HG03060 (cell line): ENCODE measurements around the gene C13orf46.

Experiments used
- ATAC-seq: cut with Tn5 transposase; IDR thresholded peaks from one replicate; pipeline ENCODE4 v1.9.1; 2021; ENCODE audit warnings: low read depth, moderate number of reproducible peaks; ENCODE audit not compliant: unreplicated experiment

C13orf46 gene

GRCh38 chr13:113958373-113958772 lies 15.5 kb downstream of the C13orf46 start:
- ATAC-seq, result no peak

- ATAC-seq, result no peak
Measured at GRCh38 chr13:113956571-113956970, 17.3 kb downstream of the C13orf46 start.

- no peak for ATAC-seq
Measured at GRCh38 chr13:113955691-113956090, 18.2 kb downstream of the C13orf46 start.

GRCh38 chr13:113955235-113955634 lies 18.6 kb downstream of the C13orf46 start:
- ATAC-seq, result no peak

GRCh38 chr13:113954046-113954835 lies 19.6 kb downstream of the C13orf46 start:
- ATAC-seq, result no peak

- ATAC-seq, result no peak
Measured at GRCh38 chr13:113953561-113953960, 20.3 kb downstream of the C13orf46 start.

- ATAC-seq, result no peak
Measured at GRCh38 chr13:113952983-113953520, 20.8 kb downstream of the C13orf46 start.

GRCh38 chr13:113952151-113952982 lies 21.5 kb downstream of the C13orf46 start:
- ATAC-seq, result no peak

GRCh38 chr13:113951246-113951999 lies 22.5 kb downstream of the C13orf46 start:
- ATAC-seq, result no peak

- ATAC-seq, result no peak
Measured at GRCh38 chr13:113950451-113951245, 23.2 kb downstream of the C13orf46 start.

- ATAC-seq, result no peak
Measured at GRCh38 chr13:113949546-113949945, 24.3 kb downstream of the C13orf46 start.

- ATAC-seq, result no peak
Measured at GRCh38 chr13:113948034-113948742, 25.7 kb downstream of the C13orf46 start.

GRCh38 chr13:113947311-113948033 lies 26.4 kb downstream of the C13orf46 start:
- ATAC-seq, result no peak

- ATAC-seq, result no peak
Measured at GRCh38 chr13:113946409-113947181, 27.3 kb downstream of the C13orf46 start.

- ATAC-seq, result no peak
Measured at GRCh38 chr13:113945857-113946408, 27.9 kb downstream of the C13orf46 start.

GRCh38 chr13:113943821-113944565 lies 29.9 kb downstream of the C13orf46 start:
- ATAC-seq, result no peak

GRCh38 chr13:113942591-113943103 lies 31.2 kb downstream of the C13orf46 start:
- no peak for ATAC-seq
